Activated naive CD8-positive, alpha-beta T cell treated with anti-CD3 and anti-CD28 coated beads, Interleukin-2, amount 50 U/mL, for 24 hours (primary cell): ENCODE data around the gene PLA2R1.
"Not testable (repeated sequence)": the region's sequence is repeated elsewhere in the genome, so short reads cannot be mapped to it uniquely, and the experiment has no call there.

Source experiments
- ATAC-seq: fragments of 150-1000 bp; cut with Tn5 transposase; one replicate; pipeline ENCODE4 v1.10.0; 2021
- DNase-seq: peaks from one replicate; pipeline ENCODE4 v3.0.0; 2021
- H3K27ac Mint-ChIP-seq: one replicate; pipeline ENCODE4 v1.8.0; 2021; ENCODE audit warnings: mild to moderate bottlenecking, mixed read lengths
- H3K27me3 Mint-ChIP-seq: one replicate; pipeline ENCODE4 v1.8.0; 2021; ENCODE audit warnings: mixed read lengths
- H3K36me3 Mint-ChIP-seq: one replicate; pipeline ENCODE4 v1.8.0; 2021; ENCODE audit warnings: low read depth, mixed read lengths
- H3K4me1 Mint-ChIP-seq: one replicate; pipeline ENCODE4 v1.8.0; 2021; ENCODE audit warnings: mixed read lengths
- H3K4me3 Mint-ChIP-seq: one replicate; pipeline ENCODE4 v1.8.0; 2021; ENCODE audit warnings: mild to moderate bottlenecking, moderate library complexity, mixed read lengths
- H3K9me3 Mint-ChIP-seq: one replicate; pipeline ENCODE4 v1.8.0; 2021; ENCODE audit warnings: mixed read lengths

Gene PLA2R1

DNA sequence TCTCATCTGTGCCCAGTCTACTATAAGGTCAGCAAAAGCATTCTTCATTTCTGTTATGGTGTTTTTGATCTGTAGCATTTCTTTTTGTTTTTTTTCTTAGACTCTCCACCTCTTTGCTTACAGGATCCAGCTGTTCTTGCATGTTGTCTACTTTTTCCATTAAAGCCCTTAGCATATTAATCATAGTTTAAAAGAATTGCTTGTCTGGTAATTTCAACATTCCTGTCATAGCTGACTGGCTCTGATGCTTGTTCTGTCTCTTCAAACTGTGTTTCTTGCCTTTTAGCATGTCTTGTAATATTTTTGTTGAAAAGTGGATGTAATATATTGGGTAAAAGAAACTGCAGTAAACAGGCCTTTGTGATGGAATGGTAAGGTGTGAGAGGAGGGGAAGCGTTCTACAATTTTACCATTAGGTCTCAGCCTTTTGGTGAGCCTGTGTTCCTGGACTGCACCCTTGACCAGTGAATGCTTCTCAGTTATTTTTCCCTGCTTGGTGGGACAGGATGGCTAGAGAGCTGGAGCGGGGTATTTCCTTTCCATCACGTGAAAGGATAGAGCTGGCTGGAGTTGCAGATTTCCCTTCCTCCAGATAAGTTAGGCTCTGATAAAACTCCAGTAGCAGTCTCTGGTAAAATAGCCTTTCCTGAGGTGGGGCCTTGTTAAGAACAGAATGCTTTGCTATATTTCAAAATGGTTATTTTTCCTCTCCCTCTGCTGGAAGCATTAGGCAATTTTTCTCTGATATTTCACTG, 65.4 kb downstream of the PLA2R1 start:
- H3K27ac Mint-ChIP-seq = no peak overlapping the region

DNA sequence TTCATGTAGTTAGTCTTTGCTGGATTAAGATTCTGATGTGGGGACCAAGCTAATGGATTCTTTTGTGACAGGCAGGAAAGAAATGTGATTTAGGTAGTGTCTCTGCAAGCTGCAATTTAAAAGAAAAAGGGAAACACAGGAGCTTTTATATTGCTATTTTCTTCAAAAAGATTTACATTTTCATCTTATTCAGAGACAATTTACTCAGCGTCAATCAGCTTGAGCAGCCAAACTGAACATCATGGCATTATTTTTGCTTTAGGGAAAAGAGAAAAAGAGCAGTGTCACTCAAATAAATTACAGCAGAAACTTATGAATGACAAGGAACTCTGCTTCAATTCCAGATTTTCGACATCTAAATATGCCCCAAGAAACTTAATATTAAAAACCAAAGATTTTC, 67.4 kb downstream of the PLA2R1 start:
- Mint-ChIP-seq H3K27me3 (peaks cover 15% of the 10 kb centered on the region), H3K4me3 (no peak overlapping the region), H3K36me3 (no peaks in the 10 kb centered on the region), H3K9me3 (peaks cover 4% of the 10 kb centered on the region), H3K27ac (no peak overlapping the region), H3K4me1 (no peaks in the 10 kb centered on the region)
- DNase-seq (no peak), ATAC-seq (no peak)

More for the DNA sequence above, 65.4 kb downstream of the PLA2R1 start:
- Mint-ChIP-seq H3K27me3 (peaks cover 14% of the 10 kb centered on the region), H3K9me3 (peaks cover 4% of the 10 kb centered on the region), H3K4me3 (no peak overlapping the region), H3K36me3 (no peaks in the 10 kb centered on the region), H3K4me1 (no peaks in the 10 kb centered on the region)
- ATAC-seq (no peak), DNase-seq (no peak)

DNA sequence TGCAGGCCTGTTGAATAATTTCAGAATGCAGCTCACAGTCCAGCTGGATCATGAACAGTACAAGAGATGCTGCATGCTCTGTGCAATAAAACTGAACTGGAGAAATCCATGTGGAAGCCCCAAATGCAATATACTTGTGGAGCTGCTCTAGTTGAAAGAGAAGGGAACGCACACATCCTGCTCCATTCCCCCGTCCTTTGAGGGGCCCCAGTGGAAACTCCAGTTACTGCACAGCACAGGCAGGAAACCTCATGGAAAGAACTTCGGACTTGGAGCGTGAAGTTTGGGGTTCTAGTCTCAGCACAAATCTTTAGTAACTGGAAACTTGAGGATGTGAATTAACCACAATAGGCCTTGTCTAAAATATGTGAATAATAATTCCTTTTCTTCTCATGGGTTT, 73.2 kb downstream of the PLA2R1 start:
- Mint-ChIP-seq H3K27me3 (peaks cover 17% of the 10 kb centered on the region), H3K36me3 (no peaks in the 10 kb centered on the region), H3K4me3 (no peak overlapping the region), H3K4me1 (no peaks in the 10 kb centered on the region), H3K9me3 (no peaks in the 10 kb centered on the region), H3K27ac (no peak overlapping the region)
- DNase-seq = no peak
- ATAC-seq = no peak

DNA sequence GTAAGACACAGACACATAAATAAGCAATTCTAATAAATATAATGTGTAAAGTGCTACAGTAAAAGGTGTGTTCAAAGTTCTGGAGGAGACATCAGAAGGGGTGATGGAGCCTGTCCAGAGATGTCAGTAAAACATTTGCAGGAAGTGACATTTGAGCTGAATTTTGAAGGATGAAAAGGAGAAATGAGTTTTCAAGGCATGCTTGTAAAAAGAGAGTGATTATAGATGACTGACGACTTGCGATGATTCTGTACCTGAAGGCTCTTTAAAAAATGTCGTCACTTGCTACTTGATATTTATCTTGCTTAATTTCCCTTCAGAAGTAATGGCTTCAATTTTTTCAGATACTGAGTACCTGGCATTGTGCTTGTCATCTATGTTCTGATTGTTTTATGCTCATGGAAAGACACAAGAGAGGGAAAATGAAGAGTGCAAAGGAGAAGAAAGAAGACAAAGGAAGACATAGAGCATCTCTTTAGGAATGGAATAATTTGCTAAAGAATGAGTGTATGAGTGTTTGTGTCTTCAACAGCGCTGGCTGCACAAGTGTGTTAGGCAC, 73.9 kb downstream of the PLA2R1 start:
- ATAC-seq (no peak), DNase-seq (no peak)
- Mint-ChIP-seq H3K4me3 (no peak overlapping the region), H3K27ac (no peak overlapping the region), H3K4me1 (no peaks in the 10 kb centered on the region), H3K9me3 (no peaks in the 10 kb centered on the region), H3K27me3 (peaks cover 15% of the 10 kb centered on the region), H3K36me3 (no peaks in the 10 kb centered on the region)

DNA sequence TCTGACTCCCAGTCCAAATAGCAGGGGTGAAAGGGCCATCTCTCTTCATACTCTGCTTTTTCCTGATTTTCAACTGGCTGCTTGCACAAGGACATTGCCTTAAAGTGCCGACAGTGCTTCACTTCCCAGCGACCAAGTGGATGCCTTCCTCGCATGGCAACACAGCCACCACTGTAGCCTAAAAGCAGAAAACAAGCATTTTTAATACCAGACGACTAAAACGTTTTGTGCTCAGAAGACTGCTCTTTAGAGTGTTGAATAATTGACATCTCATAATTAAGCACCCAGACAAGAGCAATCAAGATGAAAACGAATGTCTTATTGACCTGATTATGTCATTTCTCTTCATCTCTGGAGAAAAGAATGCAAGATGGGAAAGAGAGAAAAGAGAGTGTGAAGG, 75.2 kb downstream of the PLA2R1 start:
- Mint-ChIP-seq H3K4me1 (no peaks in the 10 kb centered on the region), H3K4me3 (no peak overlapping the region), H3K27me3 (peaks cover 20% of the 10 kb centered on the region), H3K9me3 (no peaks in the 10 kb centered on the region), H3K27ac (no peak overlapping the region), H3K36me3 (no peaks in the 10 kb centered on the region)
- ATAC-seq (no peak), DNase-seq (no peak)

DNA sequence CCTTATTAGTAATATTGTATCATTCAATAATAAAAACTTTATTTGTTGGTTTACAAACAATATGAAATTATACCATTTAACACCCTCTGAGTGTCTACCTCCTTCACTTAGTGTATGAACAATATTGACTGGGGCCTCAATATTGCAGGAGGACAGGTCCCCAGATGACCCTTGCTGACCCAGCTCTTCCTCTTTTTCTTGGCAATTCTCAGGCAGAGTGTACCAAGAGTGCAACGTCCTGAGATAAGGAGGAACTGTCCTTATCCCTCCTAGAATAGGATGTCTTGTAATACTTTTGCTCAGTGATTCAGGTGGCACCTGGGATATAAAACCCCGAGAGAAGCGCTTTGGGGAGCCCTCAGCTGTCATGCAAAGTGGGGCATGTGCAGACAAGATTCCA, 76.8 kb downstream of the PLA2R1 start:
- H3K36me3 Mint-ChIP-seq = no peaks in the 10 kb centered on the region
- H3K9me3 Mint-ChIP-seq = no peaks in the 10 kb centered on the region
- H3K4me3 Mint-ChIP-seq = no peak overlapping the region
- no peak for ATAC-seq
- no peak for DNase-seq
- no peaks in the 10 kb centered on the region for H3K4me1 Mint-ChIP-seq
- peaks cover 20% of the 10 kb centered on the region for H3K27me3 Mint-ChIP-seq
- no peak overlapping the region for H3K27ac Mint-ChIP-seq

DNA sequence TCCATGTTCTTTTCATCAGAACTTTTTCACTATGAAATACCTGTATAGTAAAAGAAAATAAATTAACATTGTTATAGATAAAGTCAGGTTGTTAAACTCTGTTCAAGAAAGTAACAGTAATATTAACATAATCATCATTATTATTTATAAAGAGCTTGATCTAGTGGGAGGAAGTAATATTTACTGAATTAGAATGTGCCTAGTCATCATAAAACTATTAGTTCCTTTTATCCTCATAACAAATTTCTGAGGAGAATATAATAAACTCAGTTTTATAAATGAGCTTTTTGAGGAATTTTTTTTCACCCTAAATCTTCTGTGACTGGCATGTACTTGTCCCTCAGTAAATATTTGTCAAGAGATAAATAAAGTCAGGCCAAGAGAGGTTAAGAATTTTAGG, 78.4 kb downstream of the PLA2R1 start:
- Mint-ChIP-seq H3K27me3 (peaks cover 23% of the 10 kb centered on the region), H3K4me3 (no peak overlapping the region), H3K36me3 (no peaks in the 10 kb centered on the region), H3K27ac (no peak overlapping the region), H3K4me1 (no peaks in the 10 kb centered on the region), H3K9me3 (no peaks in the 10 kb centered on the region)
- DNase-seq (no peak), ATAC-seq (no peak)

DNA sequence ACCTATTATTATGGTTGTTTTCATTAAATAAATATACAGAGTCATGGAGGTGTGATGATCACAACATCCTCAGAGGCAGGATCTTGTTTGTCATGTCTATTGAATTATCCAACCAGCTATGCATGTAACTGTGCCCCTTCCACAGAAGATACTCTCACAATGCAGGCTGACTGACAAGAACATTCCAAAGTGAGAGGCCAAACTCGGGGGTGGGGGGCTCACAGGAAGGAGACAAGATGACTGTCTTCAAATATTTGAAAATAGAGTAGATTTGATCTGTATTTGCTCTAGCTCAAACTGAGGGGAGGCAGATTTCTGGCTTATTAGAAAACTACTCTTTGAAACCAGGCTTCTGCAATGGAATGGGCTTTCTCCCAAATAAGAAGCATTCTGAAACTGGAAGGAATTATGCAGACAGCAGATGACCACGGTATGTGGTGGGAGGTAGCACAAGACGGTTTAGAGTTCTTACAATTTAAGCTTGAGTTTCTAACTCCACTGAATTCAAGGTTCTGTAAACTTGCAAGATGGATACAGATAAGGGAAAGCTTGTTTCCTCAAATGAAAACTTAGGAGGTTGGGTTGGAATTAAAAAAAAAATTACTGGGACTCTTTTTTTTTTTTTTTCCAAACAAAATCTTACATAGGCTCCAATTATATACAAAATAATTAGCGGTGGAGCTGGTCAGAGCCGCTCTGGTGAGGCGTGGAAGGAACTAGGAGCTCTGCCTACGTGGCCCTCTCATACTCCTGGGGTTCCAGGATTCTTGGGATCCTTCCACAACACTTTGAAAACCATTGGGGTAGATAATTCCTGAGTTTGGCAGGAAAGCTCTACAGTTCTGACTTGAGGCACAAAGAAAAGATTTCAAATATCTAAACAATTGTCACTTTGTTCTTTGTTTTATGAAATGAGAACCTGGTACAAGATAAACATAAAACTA, 79.3 kb downstream of the PLA2R1 start:
- Mint-ChIP-seq H3K27me3 (peaks cover 16% of the 10 kb centered on the region), H3K4me3 (no peak overlapping the region), H3K27ac (no peak overlapping the region), H3K9me3 (no peaks in the 10 kb centered on the region), H3K36me3 (no peaks in the 10 kb centered on the region), H3K4me1 (no peaks in the 10 kb centered on the region)
- ATAC-seq (no peak), DNase-seq (no peak)

DNA sequence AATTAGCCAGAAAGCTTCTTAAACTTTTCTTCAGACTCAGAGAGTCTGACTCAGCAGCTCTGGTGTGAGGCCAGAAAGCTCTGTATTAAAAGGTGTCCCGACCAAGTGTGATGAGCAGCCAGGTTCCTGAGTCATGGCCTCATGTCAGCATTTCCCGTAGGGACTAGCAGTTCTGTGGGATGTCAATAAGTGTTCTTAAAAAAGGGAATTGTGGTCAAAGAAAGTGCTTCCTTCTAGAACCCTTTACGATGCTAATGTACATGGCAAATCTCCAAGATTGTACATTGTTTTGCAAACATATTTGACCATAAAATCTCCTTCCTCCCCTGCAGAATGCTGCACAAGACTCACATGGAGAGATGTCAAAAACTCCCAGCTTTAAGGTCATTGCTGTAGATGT, 80.1 kb downstream of the PLA2R1 start:
- H3K36me3 Mint-ChIP-seq = no peaks in the 10 kb centered on the region
- H3K27me3 Mint-ChIP-seq = peaks cover 18% of the 10 kb centered on the region
- no peak overlapping the region for H3K27ac Mint-ChIP-seq
- no peaks in the 10 kb centered on the region for H3K4me1 Mint-ChIP-seq
- DNase-seq (no peak), ATAC-seq (no peak)
- H3K4me3 Mint-ChIP-seq = no peak overlapping the region
- H3K9me3 Mint-ChIP-seq = no peaks in the 10 kb centered on the region

DNA sequence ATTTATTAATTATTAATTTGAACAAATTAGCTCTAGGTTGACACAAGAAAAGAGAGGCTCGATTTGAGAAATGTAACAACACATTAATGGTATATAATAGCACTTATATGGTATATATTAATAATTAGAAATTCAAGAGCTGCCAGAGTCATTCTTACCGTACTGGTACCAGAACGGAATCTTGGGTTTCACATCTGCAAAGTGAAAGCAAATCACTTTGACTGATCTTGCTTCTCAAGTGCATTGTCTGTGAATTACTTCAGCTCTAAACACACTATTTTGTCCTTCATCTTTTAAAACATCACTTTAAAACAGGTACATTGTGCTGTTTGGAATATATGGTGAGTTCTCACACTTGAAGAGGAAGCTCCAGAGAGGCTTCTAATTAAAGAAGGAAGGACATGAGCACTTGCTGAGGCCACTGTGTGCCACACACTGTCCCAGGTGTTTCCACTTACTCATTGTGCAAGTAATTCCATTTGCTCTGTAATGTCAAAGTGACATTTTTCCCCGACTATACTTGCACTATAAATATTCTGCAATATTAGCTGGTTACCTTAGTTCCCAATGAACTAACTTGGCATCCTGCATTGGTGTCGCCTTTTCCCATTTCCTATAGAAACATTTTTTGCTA, 85.8 kb downstream of the PLA2R1 start:
- no peak for ATAC-seq
- H3K4me3 Mint-ChIP-seq = no peak overlapping the region
- DNase-seq = no peak
- no peaks in the 10 kb centered on the region for H3K36me3 Mint-ChIP-seq
- H3K27me3 Mint-ChIP-seq = peaks cover 16% of the 10 kb centered on the region
- peaks cover 1% of the 10 kb centered on the region for H3K4me1 Mint-ChIP-seq
- H3K9me3 Mint-ChIP-seq = no peaks in the 10 kb centered on the region
- H3K27ac Mint-ChIP-seq = no peak overlapping the region

DNA sequence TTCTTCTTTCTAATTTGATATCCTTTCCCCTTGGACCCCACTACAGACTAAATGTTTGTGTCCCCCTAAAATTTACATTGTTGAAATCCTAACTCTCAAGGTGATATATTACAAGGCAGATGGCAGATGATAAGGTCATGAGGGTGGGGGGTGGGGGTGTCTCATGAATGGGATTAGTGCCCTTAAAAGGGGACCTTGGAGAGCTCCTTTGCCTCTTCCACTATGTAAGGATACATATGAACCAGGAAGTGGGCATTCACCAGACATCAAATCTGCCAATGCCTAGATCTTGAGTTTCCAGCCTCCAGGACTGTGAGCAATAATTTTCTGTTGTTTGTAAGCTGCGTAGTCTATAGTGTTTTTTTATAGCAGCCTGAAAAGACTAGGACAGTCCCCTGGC, 89.1 kb downstream of the PLA2R1 start:
- no peaks in the 10 kb centered on the region for H3K36me3 Mint-ChIP-seq
- no peak for DNase-seq
- peaks cover 12% of the 10 kb centered on the region for H3K27me3 Mint-ChIP-seq
- no peak for ATAC-seq
- H3K9me3 Mint-ChIP-seq = no peaks in the 10 kb centered on the region
- peaks cover 1% of the 10 kb centered on the region for H3K4me1 Mint-ChIP-seq
- no peak overlapping the region for H3K27ac Mint-ChIP-seq
- H3K4me3 Mint-ChIP-seq = no peak overlapping the region

DNA sequence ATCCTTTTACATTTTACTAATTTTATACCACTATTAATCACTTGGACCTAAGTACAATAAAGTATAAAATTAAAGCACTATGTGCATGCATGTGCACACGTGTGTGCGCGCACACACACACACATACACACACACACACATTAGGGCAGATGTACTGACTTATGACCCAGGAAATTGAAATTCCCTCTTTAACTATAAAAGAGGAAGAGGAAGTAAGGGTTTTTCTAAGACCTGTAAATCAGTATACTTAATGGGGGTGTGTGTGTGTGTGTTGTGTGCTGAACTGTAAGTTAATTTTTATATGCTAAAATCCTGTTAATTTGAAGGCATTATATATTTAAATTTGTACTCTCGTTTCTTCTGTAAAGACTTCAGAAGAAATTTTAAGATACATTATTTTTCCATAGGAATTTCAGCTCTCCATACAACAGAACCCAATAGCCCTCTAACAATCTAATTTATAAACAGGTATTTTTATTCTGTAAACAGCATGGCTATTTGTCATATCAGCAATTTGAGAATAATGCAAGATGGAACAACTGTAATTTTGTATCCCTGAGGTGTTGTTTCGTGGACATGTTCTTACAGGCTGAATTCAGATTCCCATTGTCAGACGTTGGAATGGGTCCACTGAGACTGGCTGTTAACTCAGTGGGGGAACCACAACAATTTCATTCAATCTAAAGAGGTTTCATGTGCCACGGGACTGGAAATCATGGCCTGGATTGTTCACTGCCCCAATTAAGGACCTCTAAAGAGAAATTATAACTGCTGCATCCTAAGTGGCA, 90.9 kb downstream of the PLA2R1 start:
- H3K4me3 Mint-ChIP-seq = no peak overlapping the region
- no peaks in the 10 kb centered on the region for H3K36me3 Mint-ChIP-seq
- no peaks in the 10 kb centered on the region for H3K4me1 Mint-ChIP-seq
- H3K27ac Mint-ChIP-seq = no peak overlapping the region
- no peaks in the 10 kb centered on the region for H3K9me3 Mint-ChIP-seq
- H3K27me3 Mint-ChIP-seq = peaks cover 4% of the 10 kb centered on the region
- ATAC-seq (no peak), DNase-seq (no peak)

DNA sequence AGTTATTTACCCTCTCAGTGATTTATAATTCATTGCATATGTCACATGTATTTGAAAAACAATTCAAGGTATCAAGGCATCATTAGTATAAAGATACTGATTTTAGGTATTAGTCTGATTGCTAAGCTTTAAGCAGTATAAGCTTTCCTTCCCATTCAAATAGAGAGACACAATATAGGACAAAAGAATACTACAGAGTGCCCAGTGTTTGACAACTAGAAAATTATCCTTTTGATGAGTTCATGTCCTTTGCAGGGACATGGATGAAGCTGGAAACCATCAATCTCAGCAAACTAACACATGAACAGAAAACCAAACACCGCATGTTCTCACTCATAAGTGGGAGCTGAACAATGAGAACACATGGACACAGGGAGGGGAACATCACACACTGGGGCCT, 91.9 kb downstream of the PLA2R1 start:
- H3K36me3 Mint-ChIP-seq, H3K27ac Mint-ChIP-seq, ATAC-seq, DNase-seq, H3K9me3 Mint-ChIP-seq, H3K27me3 Mint-ChIP-seq, H3K4me1 Mint-ChIP-seq, H3K4me3 Mint-ChIP-seq: not testable (repeated sequence)

DNA sequence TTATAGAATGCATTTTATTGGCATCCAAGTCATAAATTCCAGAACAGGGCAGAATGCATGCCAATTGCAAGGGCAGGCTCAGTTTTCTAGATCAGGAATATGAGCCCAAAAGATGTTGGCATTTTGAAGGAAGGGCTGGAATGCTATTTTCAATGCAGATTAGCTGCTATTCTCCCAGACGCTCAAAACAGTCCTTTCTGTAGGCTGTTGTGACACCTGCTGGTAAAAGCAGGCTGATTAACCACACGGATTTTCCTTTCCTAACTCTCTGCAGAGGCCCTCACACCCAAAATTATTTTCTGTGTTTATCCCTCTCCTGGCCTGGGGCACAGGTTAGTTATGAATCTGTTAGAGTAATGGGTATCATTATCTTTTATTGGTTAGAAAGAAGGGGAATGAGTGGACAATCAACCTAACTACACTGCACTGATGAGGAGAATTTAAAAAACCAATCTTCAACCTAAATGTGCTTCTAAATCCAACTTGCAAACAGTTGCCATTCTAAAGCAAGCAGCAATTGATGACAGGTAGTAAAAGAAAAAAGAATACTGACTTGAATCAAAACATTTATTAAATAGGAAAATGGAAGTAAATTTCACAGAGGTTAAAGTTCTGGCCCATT, 94.0 kb downstream of the PLA2R1 start:
- Mint-ChIP-seq H3K27ac (no peak overlapping the region), H3K27me3 (no peaks in the 10 kb centered on the region)
- DNase-seq = peak; percentile 16

More for the DNA sequence above, 94.0 kb downstream of the PLA2R1 start:
- no peaks in the 10 kb centered on the region for H3K9me3 Mint-ChIP-seq
- peak; percentile 40 for ATAC-seq
- no peaks in the 10 kb centered on the region for H3K4me1 Mint-ChIP-seq
- no peak overlapping the region for H3K4me3 Mint-ChIP-seq
- H3K36me3 Mint-ChIP-seq = no peaks in the 10 kb centered on the region
